Skeletal muscle tissue (tissue), 4 donors: Measurements from ENCODE around the gene FBXO41. TPM values are rescaled to one million over a fixed set of nuclear protein-coding genes. Genes with fewer than 3 reads are reported as not detected.
A peak's percentile ranks its signal among the peaks of the same experiment; 100 is the strongest.

Source experiments
- H3K27ac ChIP-seq: one replicate; pipeline ENCODE4 v1.7.0; 2013; ENCODE audit warnings: mild to moderate bottlenecking, low read depth, low read length, inconsistent platforms
- H3K27me3 ChIP-seq, 3 donors: one replicate each; pipeline ENCODE4 v1.7.0; 2013; ENCODE audit warnings: low read length in 3 of 3; ENCODE audit not compliant: control insufficient read depth in 3 of 3, insufficient read depth in 3 of 3
- H3K36me3 ChIP-seq, 3 donors: one replicate each; pipeline ENCODE4 v1.7.0; 2013; ENCODE audit warnings: low read length in 3 of 3; ENCODE audit not compliant: control insufficient read depth in 3 of 3, insufficient read depth in 3 of 3
- H3K4me1 ChIP-seq, 3 donors: one replicate each; pipeline ENCODE4 v1.7.0; 2013; ENCODE audit warnings: low read length in 3 of 3, mild to moderate bottlenecking in 3 of 3; ENCODE audit not compliant: control insufficient read depth in 3 of 3, insufficient read depth in 3 of 3
- H3K4me3 ChIP-seq, 3 donors: one replicate each; pipeline ENCODE4 v1.7.0; 2013; ENCODE audit warnings: low read length in 3 of 3
- H3K9ac ChIP-seq, 3 donors: one replicate each; pipeline ENCODE4 v1.7.0; 2013; ENCODE audit warnings: low read length in 3 of 3, mild to moderate bottlenecking in 3 of 3, moderate library complexity in 2 of 3, low read depth in 1 of 3
- H3K9me3 ChIP-seq, 3 donors: one replicate each; pipeline ENCODE4 v1.7.0; 2013; ENCODE audit warnings: low read length in 3 of 3; ENCODE audit not compliant: control insufficient read depth in 3 of 3
- total RNA-seq: library from RNA; depleted of rRNA; stranded (reverse); fragments of >200 nt; gene quantifications from one replicate; pipeline ENCODE4 v1.2.3, GENCODE V29; 2014
- donor health status: Osteomylitis.

Gene FBXO41
- total RNA-seq, 1 donor from 2014 or later: under 0.01 TPM

- Histone ChIP-seq H3K36me3 (peaks cover 71 to 83% (median 81%) of the 10 kb centered on the region in 3 donors), H3K27me3 (no peaks in the 10 kb centered on the region), H3K4me3 (no peak overlapping the region), H3K27ac (no peak overlapping the region), H3K4me1 (peaks cover 0 to 12% (median 2%) of the 10 kb centered on the region in 3 donors), H3K9ac (no peak overlapping the region), H3K9me3 (no peaks in the 10 kb centered on the region)
Measured at GRCh38 chr2:73250872-73251846, 33.1 kb downstream of the FBXO41 start.

- Histone ChIP-seq H3K27ac (no peak overlapping the region), H3K9me3 (no peaks in the 10 kb centered on the region), H3K36me3 (peaks cover 81 to 93% (median 92%) of the 10 kb centered on the region in 3 donors), H3K27me3 (no peaks in the 10 kb centered on the region), H3K4me3 (no peak overlapping the region), H3K4me1 (peaks cover 0 to 12% (median 2%) of the 10 kb centered on the region in 3 donors), H3K9ac (no peak overlapping the region)
Measured at GRCh38 chr2:73249636-73250035, 34.6 kb downstream of the FBXO41 start.

- Histone ChIP-seq H3K9me3 (no peaks in the 10 kb centered on the region), H3K27me3 (no peaks in the 10 kb centered on the region), H3K4me1 (peaks cover 0 to 12% (median 2%) of the 10 kb centered on the region in 3 donors), H3K9ac (no peak overlapping the region), H3K4me3 (no peak overlapping the region), H3K27ac (no peak overlapping the region), H3K36me3 (peaks cover 75 to 91% (median 88%) of the 10 kb centered on the region in 3 donors)
Measured at GRCh38 chr2:73246850-73247249, 37.4 kb downstream of the FBXO41 start.

GRCh38 chr2:73244580-73244979 is 39.7 kb downstream of the FBXO41 start:
- Histone ChIP-seq H3K4me1 (peaks cover 0 to 4% (median 0%) of the 10 kb centered on the region in 3 donors), H3K9me3 (no peaks in the 10 kb centered on the region), H3K4me3 (no peak overlapping the region), H3K27ac (no peak overlapping the region), H3K36me3 (peaks cover 58 to 81% (median 71%) of the 10 kb centered on the region in 3 donors), H3K27me3 (no peaks in the 10 kb centered on the region), H3K9ac (no peak overlapping the region)

- H3K9me3 ChIP-seq: no peaks in the 10 kb centered on the region
- peaks cover 3 to 8% (median 3%) of the 10 kb centered on the region in 3 donors for H3K4me1 ChIP-seq
- H3K4me3 ChIP-seq: no peak overlapping the region
- H3K36me3 ChIP-seq: peaks cover 56 to 81% (median 66%) of the 10 kb centered on the region in 3 donors
- no peak overlapping the region for H3K9ac ChIP-seq
- H3K27ac ChIP-seq: no peak overlapping the region
- H3K27me3 ChIP-seq: no peaks in the 10 kb centered on the region
Measured at GRCh38 chr2:73243884-73244570, 40.3 kb downstream of the FBXO41 start.

- Histone ChIP-seq H3K4me1 (peaks cover 27 to 40% (median 33%) of the 10 kb centered on the region in 3 donors), H3K4me3 (no peak overlapping the region), H3K27ac (no peak overlapping the region), H3K36me3 (peaks cover 18 to 44% (median 30%) of the 10 kb centered on the region in 3 donors), H3K9ac (no peak overlapping the region), H3K27me3 (no peaks in the 10 kb centered on the region), H3K9me3 (no peaks in the 10 kb centered on the region)
Measured at GRCh38 chr2:73239776-73240175, 44.5 kb downstream of the FBXO41 start.

GRCh38 chr2:73238976-73239375 is 45.3 kb downstream of the FBXO41 start:
- H3K4me1 ChIP-seq: peaks cover 28 to 47% (median 35%) of the 10 kb centered on the region in 3 donors
- peak overlapping the region in 1 of 3 donors; percentile 44 for H3K9ac ChIP-seq
- H3K36me3 ChIP-seq: peaks cover 10 to 36% (median 22%) of the 10 kb centered on the region in 3 donors
- H3K27me3 ChIP-seq: no peaks in the 10 kb centered on the region
- H3K9me3 ChIP-seq: no peaks in the 10 kb centered on the region
- no peak overlapping the region for H3K4me3 ChIP-seq
- H3K27ac ChIP-seq: no peak overlapping the region

GRCh38 chr2:73238149-73238548 is 46.1 kb downstream of the FBXO41 start:
- Histone ChIP-seq H3K9ac (peak overlapping the region in 2 of 3 donors; percentile 33 to 54), H3K9me3 (no peaks in the 10 kb centered on the region), H3K4me1 (peaks cover 32 to 53% (median 39%) of the 10 kb centered on the region in 3 donors), H3K36me3 (peaks cover 6 to 29% (median 13%) of the 10 kb centered on the region in 3 donors), H3K4me3 (no peak overlapping the region), H3K27ac (no peak overlapping the region), H3K27me3 (no peaks in the 10 kb centered on the region)

GRCh38 chr2:73237168-73237567 is 47.1 kb downstream of the FBXO41 start:
- H3K9ac ChIP-seq: no peak overlapping the region
- H3K36me3 ChIP-seq: peaks cover 0 to 20% (median 4%) of the 10 kb centered on the region in 3 donors
- no peaks in the 10 kb centered on the region for H3K27me3 ChIP-seq
- peaks cover 36 to 60% (median 45%) of the 10 kb centered on the region in 3 donors for H3K4me1 ChIP-seq
- no peak overlapping the region for H3K27ac ChIP-seq
- H3K9me3 ChIP-seq: no peaks in the 10 kb centered on the region
- H3K4me3 ChIP-seq: no peak overlapping the region
